ENCODE data around the gene TBC1D22A.

DNA sequence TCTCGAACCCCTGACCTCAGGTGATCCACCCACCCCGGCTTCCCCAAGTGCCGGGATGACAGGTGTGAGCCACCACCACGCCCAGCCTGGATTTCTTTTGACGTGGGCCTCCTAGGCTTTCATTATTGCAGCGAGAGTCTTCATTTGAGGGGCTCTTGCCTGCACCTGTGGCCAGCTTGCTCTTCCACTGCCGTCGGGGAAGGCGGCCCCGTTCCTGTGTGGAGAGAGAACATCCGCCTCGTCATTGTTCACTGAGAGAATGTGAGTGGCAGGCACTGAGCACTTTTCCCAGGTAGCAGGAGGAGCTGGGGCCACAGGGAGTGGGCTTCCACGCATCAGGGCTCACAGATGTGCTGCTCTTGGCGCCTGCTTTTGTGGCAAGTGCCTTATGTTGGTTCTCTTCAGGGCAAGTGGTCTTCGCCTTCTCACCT lies 365.0 kb downstream of the TBC1D22A start:
- TF ChIP-seq, protein P1, sequence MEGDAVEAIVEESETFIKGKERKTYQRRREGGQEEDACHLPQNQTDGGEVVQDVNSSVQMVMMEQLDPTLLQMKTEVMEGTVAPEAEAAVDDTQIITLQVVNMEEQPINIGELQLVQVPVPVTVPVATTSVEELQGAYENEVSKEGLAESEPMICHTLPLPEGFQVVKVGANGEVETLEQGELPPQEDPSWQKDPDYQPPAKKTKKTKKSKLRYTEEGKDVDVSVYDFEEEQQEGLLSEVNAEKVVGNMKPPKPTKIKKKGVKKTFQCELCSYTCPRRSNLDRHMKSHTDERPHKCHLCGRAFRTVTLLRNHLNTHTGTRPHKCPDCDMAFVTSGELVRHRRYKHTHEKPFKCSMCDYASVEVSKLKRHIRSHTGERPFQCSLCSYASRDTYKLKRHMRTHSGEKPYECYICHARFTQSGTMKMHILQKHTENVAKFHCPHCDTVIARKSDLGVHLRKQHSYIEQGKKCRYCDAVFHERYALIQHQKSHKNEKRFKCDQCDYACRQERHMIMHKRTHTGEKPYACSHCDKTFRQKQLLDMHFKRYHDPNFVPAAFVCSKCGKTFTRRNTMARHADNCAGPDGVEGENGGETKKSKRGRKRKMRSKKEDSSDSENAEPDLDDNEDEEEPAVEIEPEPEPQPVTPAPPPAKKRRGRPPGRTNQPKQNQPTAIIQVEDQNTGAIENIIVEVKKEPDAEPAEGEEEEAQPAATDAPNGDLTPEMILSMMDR (IDR thresholded peaks at IDR 0.05): no peak
- no peak for TF ChIP-seq POLR2A (IDR thresholded peaks at IDR 0.05)

Measured in heart left ventricle (tissue), 13 donors.